ENCODE measurements around the gene LDB3.

DNA sequence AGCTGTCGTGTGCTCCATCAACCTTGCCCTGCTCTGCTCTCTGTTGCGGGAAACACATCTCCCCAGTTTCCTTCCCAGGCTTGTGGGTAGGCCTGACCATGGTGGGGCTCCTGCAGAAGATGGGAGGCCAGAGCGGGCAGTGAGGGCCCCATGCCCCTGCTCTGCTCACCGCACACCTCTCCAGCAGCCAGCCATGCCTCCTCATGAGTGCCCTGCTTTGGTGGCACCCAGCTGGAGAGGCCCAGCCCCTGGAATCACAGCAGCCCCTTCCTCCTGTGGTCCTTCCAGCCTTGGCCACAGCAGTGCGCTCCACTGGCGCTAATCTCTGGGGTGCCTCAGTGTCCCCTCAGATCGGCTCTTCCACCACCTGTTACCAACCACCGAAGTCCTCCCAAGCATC lies 18.2 kb upstream of the LDB3 start:
- TF ChIP-seq CBX5 (IDR thresholded peaks at IDR 0.05; ENCODE audit: borderline replicate concordance, low read depth) = no peak
- no peak for TF ChIP-seq ZNF3 (CRISPR knock-in tag; IDR thresholded peaks at IDR 0.05)
- no peak for TF ChIP-seq XRCC3 (IDR thresholded peaks at IDR 0.05)
